Measurements from ENCODE around the gene ARID5B.

Gene ARID5B

GRCh38 chr10:62113680-62114079 lies 212.2 kb downstream of the ARID5B start:
- no peak for DNase-seq

- DNase-seq, result no peak
Observed at GRCh38 chr10:62115321-62115720, 213.8 kb downstream of the ARID5B start.

GRCh38 chr10:62115842-62116241 lies 214.3 kb downstream of the ARID5B start:
- no peak for DNase-seq

- DNase-seq, result no peak
Observed at GRCh38 chr10:62116896-62117295, 215.4 kb downstream of the ARID5B start.

GRCh38 chr10:62121187-62121530 lies 219.7 kb downstream of the ARID5B start:
- DNase-seq, result no peak

- no peak for DNase-seq
Observed at GRCh38 chr10:62127975-62128374, 226.5 kb downstream of the ARID5B start.

GRCh38 chr10:62130948-62131347 lies 229.4 kb downstream of the ARID5B start:
- DNase-seq, result no peak

- no peak for DNase-seq
Observed at GRCh38 chr10:62131724-62132123, 230.2 kb downstream of the ARID5B start.

- DNase-seq, result no peak
Observed at GRCh38 chr10:62133618-62134017, 232.1 kb downstream of the ARID5B start.

GRCh38 chr10:62136931-62137330 lies 235.4 kb downstream of the ARID5B start:
- DNase-seq, result no peak

All from CD4-positive, alpha-beta T cell treated with Interferon gamma for 1 hour (primary cell).